ENCODE measurements around the gene DPH6.

- TF ChIP-seq POLR2AphosphoS5 (IDR thresholded peaks at IDR 0.05) (no peak), CTCF (IDR thresholded peaks at IDR 0.05) (no peak), POLR2A (IDR thresholded peaks at IDR 0.05; ENCODE audit: low read depth) (no peak), EP300 (IDR thresholded peaks at IDR 0.05) (no peak)
Measured at GRCh38 chr15:35327789-35328188, 218.2 kb downstream of the DPH6 start.

All from esophagus muscularis mucosa (tissue), 4 donors.